ENCODE results near the gene SCAF1. TPM values are rescaled to one million over a fixed set of nuclear protein-coding genes. Genes with fewer than 3 reads are reported as not detected.

Gene SCAF1
- total RNA-seq, 1 experiment from 2014 or later = 103 TPM

GRCh38 chr19:49631014-49631588 lies 10.9 kb upstream of the SCAF1 start:
- Mint-ChIP-seq H3K9me3 (no peaks in the 10 kb centered on the region), H3K27me3 (ENCODE audit: low read depth) (peaks cover 12% of the 10 kb centered on the region), H3K4me1 (peaks cover 19% of the 10 kb centered on the region), H3K4me3 (no peak overlapping the region), H3K36me3 (peaks cover 13% of the 10 kb centered on the region; the same call in 1 of the 2 replicates), H3K27ac (peak overlapping the region; percentile 60)
- no peak for DNase-seq (ENCODE audit: low spot score)
- ChIA-PET POLR2A (interaction anchor here (0.6 to 3.0 kb wide), 4 partner anchors 9 to 58 kb away, joined by 3 to 18 read pairs (median 4); partner anchors contain the start of genes ADM5, NOSIP and RRAS), CTCF (interaction anchor here (0.8 to 1.4 kb wide), 6 partner anchors 9 to 120 kb away, joined by 3 to 5 read pairs (median 4); partner anchors contain the start of gene RRAS)
- ATAC-seq = no peak
- TF ChIP-seq NFATC4 (CRISPR knock-in tag; IDR thresholded peaks at IDR 0.05) (0 out of 2 replicates have a peak, but pooled peaks have one; percentile 28), STAT6 (CRISPR knock-in tag; conservative IDR thresholded peaks at IDR 0.05; ENCODE audit: low read depth) (no peak), ZNF532 (CRISPR knock-in tag; IDR thresholded peaks at IDR 0.05; ENCODE audit: borderline replicate concordance) (0 out of 2 replicates have a peak, but pooled peaks have one; percentile 15)

- ChIA-PET CTCF (interaction anchor here (0.8 to 1.4 kb wide), 3 partner anchors 8 to 49 kb away, joined by 3 to 5 read pairs (median 4); partner anchors contain the start of gene RRAS), POLR2A (interaction anchor here (1.0 to 3.0 kb wide), 3 partner anchors 8 to 58 kb away, joined by 3 to 18 read pairs (median 3); partner anchors contain the start of genes ADM5 and RRAS)
- DNase-seq (ENCODE audit: low spot score) = no peak
- 0 out of 2 replicates have a peak overlapping the region, but pooled peaks have one; percentile 49 for H3K27ac Mint-ChIP-seq
- no peak for ATAC-seq
- TF ChIP-seq NR3C1 (CRISPR knock-in tag; conservative IDR thresholded peaks at IDR 0.05; ENCODE audit: low read depth) (no peak), CREM (CRISPR knock-in tag; IDR thresholded peaks at IDR 0.05) (no peak), ZNF671 (CRISPR knock-in tag; IDR thresholded peaks at IDR 0.05) (0 out of 2 replicates have a peak, but pooled peaks have one; percentile 40), PREB (CRISPR knock-in tag; IDR thresholded peaks at IDR 0.05; ENCODE audit: borderline replicate concordance) (no peak)
- peaks cover 18% of the 10 kb centered on the region for H3K27me3 Mint-ChIP-seq (ENCODE audit: low read depth)
- no peak overlapping the region for H3K4me3 Mint-ChIP-seq
- H3K9me3 Mint-ChIP-seq = no peaks in the 10 kb centered on the region
- peaks cover 10% of the 10 kb centered on the region; the same call in 1 of the 2 replicates for H3K36me3 Mint-ChIP-seq
- H3K4me1 Mint-ChIP-seq = peaks cover 22% of the 10 kb centered on the region
Measured at GRCh38 chr19:49631610-49632192, 10.3 kb upstream of the SCAF1 start.

- ChIA-PET POLR2A (interaction anchor here (1.2 kb wide), 1 partner anchor 44 kb away, joined by 3 read pairs; no protein-coding TSS in a partner anchor), CTCF (interaction anchor here (0.5 kb wide), 1 partner anchor 34 kb away, joined by 3 read pairs; no protein-coding TSS in a partner anchor)
- no peaks in the 10 kb centered on the region for H3K9me3 Mint-ChIP-seq
- peak; percentile 90 for TF ChIP-seq ZNF121 (CRISPR knock-in tag; IDR thresholded peaks at IDR 0.05)
- no peak for TF ChIP-seq ZBTB43 (CRISPR knock-in tag; IDR thresholded peaks at IDR 0.05)
- 0 out of 2 replicates have a peak, but pooled peaks have one; percentile 32 for TF ChIP-seq ZNF425 (CRISPR knock-in tag; conservative IDR thresholded peaks at IDR 0.05)
- TF ChIP-seq ZMAT4 (CRISPR knock-in tag; IDR thresholded peaks at IDR 0.05) = no peak
- TF ChIP-seq JUN (CRISPR knock-in tag; IDR thresholded peaks at IDR 0.05) = no peak
- no peak for TF ChIP-seq FOXP1 (CRISPR knock-in tag; IDR thresholded peaks at IDR 0.05; ENCODE audit: borderline replicate concordance)
- TF ChIP-seq ERG (CRISPR knock-in tag; IDR thresholded peaks at IDR 0.05) = peak; percentile 66; the same call in 1 of the 2 replicates
- peak; percentile 40; the same call in 1 of the 2 replicates for TF ChIP-seq GTF2I (CRISPR knock-in tag; conservative IDR thresholded peaks at IDR 0.05)
Measured at GRCh38 chr19:49632576-49632975, 9.4 kb upstream of the SCAF1 start.

More at GRCh38 chr19:49632576-49632975, 9.4 kb upstream of the SCAF1 start:
- H3K27me3 Mint-ChIP-seq (ENCODE audit: low read depth) = peaks cover 19% of the 10 kb centered on the region
- DNase-seq (ENCODE audit: low spot score) (no peak), ATAC-seq (no peak)
- H3K27ac Mint-ChIP-seq = no peak overlapping the region
- H3K4me3 Mint-ChIP-seq = no peak overlapping the region
- H3K36me3 Mint-ChIP-seq = peaks cover 5% of the 10 kb centered on the region; the same call in 1 of the 2 replicates
- peaks cover 23% of the 10 kb centered on the region for H3K4me1 Mint-ChIP-seq
